ENCODE measurements around the gene TAF1.
"Not testable (repeated sequence)": the region's sequence is repeated elsewhere in the genome, so short reads cannot be mapped to it uniquely, and the experiment has no call there.

The TAF1 gene

DNA sequence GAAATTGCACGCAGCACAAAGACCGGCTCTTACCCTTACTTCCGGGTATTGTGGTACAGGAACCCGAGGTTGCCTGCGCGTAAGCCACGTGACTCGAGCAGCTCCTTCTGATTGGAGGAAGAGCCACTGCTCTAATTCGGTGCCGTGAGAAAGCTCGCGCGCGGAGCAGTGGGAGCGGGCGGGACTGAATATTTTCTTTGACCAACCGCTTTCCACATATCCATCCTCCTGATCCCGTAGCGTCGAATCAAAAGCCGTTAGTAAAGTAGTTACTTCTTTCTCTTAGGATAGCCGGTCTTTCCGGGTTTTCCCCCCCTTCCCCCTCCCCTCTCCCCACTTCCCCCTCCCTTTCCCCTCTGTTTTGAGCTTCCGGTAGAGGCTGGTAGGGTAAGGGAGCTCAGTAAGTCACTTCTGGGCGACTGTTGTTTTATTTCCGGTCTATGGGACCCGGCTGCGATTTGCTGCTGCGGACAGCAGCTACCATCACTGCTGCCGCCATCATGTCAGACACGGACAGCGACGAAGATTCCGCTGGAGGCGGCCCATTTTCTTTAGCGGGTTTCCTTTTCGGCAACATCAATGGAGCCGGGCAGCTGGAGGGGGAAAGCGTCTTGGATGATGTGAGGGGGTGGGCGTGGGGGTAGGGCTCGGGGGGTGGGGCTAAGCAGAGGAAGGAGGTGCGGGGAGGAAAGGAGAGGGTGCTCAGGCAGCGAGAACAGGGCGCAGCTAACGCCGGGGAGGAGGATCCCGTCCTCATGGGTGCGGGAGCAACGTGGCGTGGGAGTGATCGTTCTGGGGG is at the start of gene TAF1:
TAF1 (plus strand) TSS at position 483 of the 799 bp plus-strand sequence; CDS start at position 501, 18 bp downstream.
- peak; percentile 96 for DNase-seq

DNA sequence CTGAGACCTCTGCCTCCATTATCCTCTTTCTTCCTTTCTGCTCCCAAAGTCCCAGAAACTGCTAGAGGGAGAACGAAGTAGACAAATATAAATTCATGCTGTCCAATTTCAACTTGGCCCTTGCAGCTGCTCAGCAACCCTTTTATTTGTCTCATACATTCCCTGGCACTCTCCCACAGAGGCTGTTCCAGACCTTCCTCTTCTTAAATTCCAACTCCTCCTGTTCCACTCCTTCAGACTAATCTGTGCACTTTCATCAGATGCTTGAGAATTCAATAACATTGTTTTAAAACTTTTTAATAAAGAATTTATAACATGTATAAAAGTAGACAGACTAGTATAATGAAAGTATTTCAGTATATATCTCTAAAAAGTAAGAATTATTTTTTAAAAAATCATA is 49.2 kb upstream of the TAF1 start:
- DNase-seq: not testable (repeated sequence)

DNA sequence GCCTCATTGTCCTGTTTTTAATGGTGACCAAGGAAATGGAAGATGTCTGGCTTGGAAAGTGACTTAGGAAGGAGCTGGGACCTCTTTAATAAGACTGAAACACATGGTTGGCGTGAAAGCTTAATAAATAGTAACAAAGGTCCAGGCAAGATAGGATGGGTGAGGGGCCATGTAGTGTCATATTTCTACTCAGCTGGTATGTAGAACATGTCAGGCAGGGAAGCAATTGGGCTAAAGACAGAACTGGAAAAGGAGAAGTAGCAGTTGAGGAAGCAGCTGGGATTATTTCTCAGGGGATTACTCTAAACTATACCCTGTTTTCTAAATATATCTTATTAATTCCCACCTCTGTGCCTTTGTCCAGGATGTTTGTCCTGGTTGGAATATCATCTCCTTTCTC is 46.0 kb upstream of the TAF1 start:
- no peak for DNase-seq

DNA sequence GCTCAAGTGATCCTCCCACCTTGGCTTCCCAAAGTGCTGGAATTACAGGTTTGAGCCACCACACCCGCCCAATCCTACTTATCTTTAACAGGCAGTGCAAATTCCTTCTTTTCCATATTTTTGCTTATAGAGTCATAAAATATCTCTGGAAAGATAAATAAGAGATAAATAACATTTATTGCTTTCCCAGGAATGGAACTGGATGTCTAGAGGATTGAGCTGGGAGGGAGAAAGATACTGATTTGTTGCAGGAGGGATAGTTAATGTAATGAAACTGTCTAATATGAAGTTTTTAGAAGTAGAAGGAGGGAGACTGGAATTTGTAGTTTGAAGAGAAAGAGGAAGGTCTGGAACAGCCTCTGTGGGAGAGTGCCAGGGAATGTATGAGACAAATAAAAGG is 44.4 kb upstream of the TAF1 start:
- no peak for DNase-seq

- not testable (repeated sequence) for DNase-seq
Observed at GRCh38 chrX:71324452-71324851, 41.7 kb upstream of the TAF1 start.

GRCh38 chrX:71326394-71326793 is 39.8 kb upstream of the TAF1 start:
- no peak for DNase-seq

DNA sequence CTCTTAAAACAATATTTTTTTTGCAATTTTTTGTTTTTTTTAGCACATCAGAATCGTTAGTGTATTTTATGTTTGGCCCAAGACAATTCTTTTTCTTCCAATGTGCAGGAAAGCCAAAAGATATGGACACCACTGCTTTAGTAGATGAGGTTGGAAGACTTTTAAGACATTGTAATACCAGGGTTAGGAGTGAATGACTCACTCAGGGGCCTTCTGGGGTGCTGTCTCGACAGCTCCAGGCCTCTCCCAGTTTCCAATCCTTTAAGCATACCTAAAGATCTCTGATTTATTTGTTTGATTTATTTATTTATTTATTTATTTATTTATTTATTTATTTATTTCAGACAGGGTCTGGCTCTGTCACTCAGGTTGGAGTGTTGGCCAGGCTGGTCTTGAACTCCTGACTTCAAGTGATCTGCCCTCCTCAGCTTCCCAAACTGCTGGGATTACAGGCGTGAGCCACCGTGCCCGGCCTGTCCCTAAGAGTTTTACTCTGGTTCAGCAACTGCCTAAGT is 16.9 kb upstream of the TAF1 start:
- DNase-seq: not testable (repeated sequence)

DNA sequence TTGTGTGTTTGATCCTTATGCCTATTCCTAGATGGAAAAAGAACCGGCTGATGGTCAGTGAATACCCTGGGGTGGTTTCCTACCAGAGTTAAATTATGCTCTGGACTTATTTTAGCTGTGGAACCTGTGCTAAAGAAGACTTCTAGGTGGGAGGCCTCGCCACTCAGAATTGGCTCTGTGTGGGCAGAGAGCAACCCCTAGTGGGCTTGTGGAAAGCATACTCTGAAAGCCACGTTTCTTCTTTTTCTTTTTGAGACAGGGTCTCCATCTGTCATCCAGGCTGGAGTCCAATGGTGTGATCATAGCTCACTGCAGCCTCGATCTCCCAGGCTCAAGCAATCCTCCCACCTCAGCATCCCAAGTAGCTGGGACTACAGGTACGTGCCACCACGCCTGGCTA is 16.3 kb upstream of the TAF1 start:
- not testable (repeated sequence) for DNase-seq

DNA sequence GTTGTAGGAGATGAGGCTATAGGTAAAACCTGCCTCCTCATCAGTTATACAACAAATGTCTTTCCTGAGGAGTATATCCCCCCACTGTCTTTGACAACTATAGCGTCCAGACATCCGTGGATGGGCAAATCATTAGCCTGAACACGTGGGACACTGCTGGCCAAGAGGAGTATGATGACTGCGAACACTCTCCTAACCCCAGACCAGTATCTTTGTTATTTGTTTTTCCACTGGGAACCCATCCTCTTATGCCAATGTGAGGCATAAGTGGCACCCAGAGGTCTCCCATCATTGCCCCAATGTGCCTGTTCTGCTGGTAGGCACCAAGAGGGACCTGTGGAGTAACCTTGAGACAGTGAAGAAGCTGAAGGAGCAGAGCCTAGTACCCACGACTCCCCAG is 13.7 kb upstream of the TAF1 start:
- not testable (repeated sequence) for DNase-seq

GRCh38 chrX:71364221-71364620 is 1.9 kb upstream of the TAF1 start:
- DNase-seq: no peak

- DNase-seq: no peak
Observed at GRCh38 chrX:71365356-71365874, 742 bp upstream of the TAF1 start.

- no peak for DNase-seq
Observed at GRCh38 chrX:71366674-71367256, 608 bp downstream of the TAF1 start.

DNA sequence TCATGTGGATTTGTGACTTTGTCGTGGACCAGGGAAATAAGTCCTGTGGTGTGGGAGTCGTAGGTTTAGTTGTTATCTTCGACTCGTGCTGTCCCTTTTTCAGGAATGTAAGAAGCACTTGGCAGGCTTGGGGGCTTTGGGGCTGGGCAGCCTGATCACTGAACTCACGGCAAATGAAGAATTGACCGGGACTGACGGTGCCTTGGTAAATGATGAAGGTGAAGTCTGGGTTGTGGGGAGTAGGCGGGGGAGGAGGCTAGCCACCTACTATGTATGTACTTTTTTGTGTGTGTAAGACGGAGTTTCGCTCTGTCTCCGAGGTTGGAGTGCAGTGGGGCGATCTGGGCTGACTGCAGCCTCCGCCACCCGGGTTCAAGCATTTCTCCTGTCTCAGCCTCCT is 1.2 kb downstream of the TAF1 start:
- no peak for DNase-seq

GRCh38 chrX:71372388-71372787 is 6.2 kb downstream of the TAF1 start:
- no peak for DNase-seq

DNA sequence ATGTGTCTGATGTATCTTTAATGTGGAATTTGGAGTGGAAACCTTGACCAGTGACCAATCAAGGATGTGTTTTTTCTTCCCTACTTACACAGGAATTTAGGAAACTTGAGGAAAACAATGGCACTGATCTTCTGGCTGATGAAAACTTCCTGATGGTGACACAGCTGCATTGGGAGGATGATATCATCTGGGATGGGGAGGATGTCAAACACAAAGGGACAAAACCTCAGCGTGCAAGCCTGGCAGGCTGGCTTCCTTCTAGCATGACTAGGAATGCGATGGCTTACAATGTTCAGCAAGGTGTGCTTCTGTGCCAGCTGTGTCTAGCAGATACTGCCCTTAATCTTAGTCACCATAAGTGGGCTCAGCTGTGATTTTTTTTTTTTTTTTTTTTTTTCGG is 12.6 kb downstream of the TAF1 start:
- no peak for DNase-seq

- not testable (repeated sequence) for DNase-seq
Observed at GRCh38 chrX:71391725-71392124, 25.6 kb downstream of the TAF1 start.

GRCh38 chrX:71393919-71394318 is 27.8 kb downstream of the TAF1 start:
- no peak for DNase-seq

GRCh38 chrX:71396576-71396975 is 30.4 kb downstream of the TAF1 start:
- DNase-seq: no peak

GRCh38 chrX:71400710-71401109 is 34.6 kb downstream of the TAF1 start:
- no peak for DNase-seq

- not testable (repeated sequence) for DNase-seq
Observed at GRCh38 chrX:71416260-71416659, 50.1 kb downstream of the TAF1 start.

- no peak for DNase-seq
Observed at GRCh38 chrX:71420686-71421085, 54.5 kb downstream of the TAF1 start.

DNA sequence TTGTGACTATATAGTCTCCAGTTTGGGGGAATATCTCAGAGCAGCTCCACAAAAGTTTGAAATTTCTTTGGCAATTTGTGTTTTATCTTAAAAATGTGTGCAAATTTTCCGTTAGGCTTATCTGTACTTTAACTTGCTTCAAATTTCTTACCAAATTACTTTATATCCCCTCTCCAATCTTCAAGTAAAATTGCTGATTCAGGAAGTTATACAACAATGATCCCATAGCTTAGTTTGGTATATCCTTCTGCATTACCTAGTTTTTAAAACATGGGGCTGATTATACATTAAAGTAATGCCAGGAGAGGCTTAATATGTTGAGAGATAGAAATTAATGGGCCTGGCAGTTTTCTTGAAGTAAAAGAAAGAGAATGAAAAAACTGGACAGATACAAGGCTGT is 66.6 kb downstream of the TAF1 start:
- no peak for DNase-seq

- DNase-seq: no peak
Observed at GRCh38 chrX:71438750-71439149, 72.6 kb downstream of the TAF1 start.

DNA sequence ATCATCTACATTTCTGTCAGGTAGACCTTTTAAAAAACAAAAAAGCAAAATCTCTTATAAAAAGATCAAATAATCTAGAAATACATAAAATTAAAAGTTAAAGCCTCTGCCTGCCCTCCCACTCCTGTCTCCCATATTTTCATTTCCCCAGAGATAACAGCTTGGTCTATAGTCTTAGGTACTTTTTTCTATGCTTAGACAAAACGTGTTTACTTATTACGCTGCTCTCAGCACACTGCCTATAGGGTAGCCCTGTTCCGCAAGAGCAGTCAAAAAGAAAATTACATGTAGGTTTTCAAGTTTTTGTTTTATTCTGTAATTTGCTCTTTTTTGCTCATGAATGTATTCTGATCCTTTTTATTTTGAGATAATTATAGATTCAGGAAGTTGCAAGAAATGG is 73.3 kb downstream of the TAF1 start:
- no peak for DNase-seq
